ENCODE data around the gene MCC. TPM values are rescaled to one million over a fixed set of nuclear protein-coding genes. Genes with fewer than 3 reads are reported as not detected.
"Not testable (repeated sequence)": the region's sequence is repeated elsewhere in the genome, so short reads cannot be mapped to it uniquely, and the experiment has no call there.

Gene MCC
- polyA plus RNA-seq, 1 donor (not counting 4 experiments of a cell fraction or from before 2014, with no cell fraction given) = 24.6 TPM

GRCh38 chr5:113463032-113463431 lies 25.2 kb downstream of the MCC start:
- dilution Hi-C loops (cut with MboI; ENCODE audit: extremely low pct_ligation_motif_present, low sequenced_read_pairs) = no loop called here
- no peaks in the 10 kb centered on the region for H3K4me1 ChIP-seq (ENCODE audit: control insufficient read depth, extremely low read depth, insufficient read depth, low read length)
- TF ChIP-seq EZH2 (IDR thresholded peaks at IDR 0.05; ENCODE audit: low read length) (no peak), CTCF (optimal IDR thresholded peaks at IDR 0.05 in 1 of 3, IDR thresholded peaks at IDR 0.05 in 1 of 3, conservative IDR thresholded peaks at IDR 0.05 in 1 of 3; ENCODE audit: extremely low read depth in 1 of 3, insufficient read depth in 2 of 3, low read length in 3 of 3) (no peak)
- no peak overlapping the region for H2AFZ ChIP-seq (ENCODE audit: control insufficient read depth, low read length)
- no peaks in the 10 kb centered on the region for H3K9me1 ChIP-seq (ENCODE audit: control insufficient read depth, extremely low read depth, insufficient read depth, low read length)
- H3K9ac ChIP-seq (ENCODE audit: control insufficient read depth, extremely low read depth, insufficient read depth, low read length) = no peak overlapping the region
- no peak overlapping the region for H3K4me3 ChIP-seq (ENCODE audit: control insufficient read depth in 2 of 3, extremely low read depth in 1 of 3, insufficient read depth in 2 of 3, low read depth in 1 of 3, low read length in 3 of 3)
- H3K27me3 ChIP-seq (ENCODE audit: control insufficient read depth, extremely low read depth, insufficient read depth, low read length) = no peaks in the 10 kb centered on the region
- peaks cover 0 to 4% of the 10 kb centered on the region in 2 experiments for H3K36me3 ChIP-seq (ENCODE audit: control insufficient read depth in 2 of 2, extremely low read depth in 1 of 2, insufficient read depth in 2 of 2, low read length in 2 of 2)
- no peaks in the 10 kb centered on the region for H3K9me3 ChIP-seq (ENCODE audit: control insufficient read depth, low read depth, low read length)
- peak; percentile 26 for FAIRE-seq
- no peaks in the 10 kb centered on the region for H4K20me1 ChIP-seq (ENCODE audit: control insufficient read depth, extremely low read depth, insufficient read depth, low read length)
- H3K4me2 ChIP-seq (ENCODE audit: control insufficient read depth, extremely low read depth, insufficient read depth, low read depth, low read length) = no peak overlapping the region
- no peak overlapping the region for H3K27ac ChIP-seq (ENCODE audit: control insufficient read depth, insufficient read depth, low read length)
- H3K79me2 ChIP-seq (ENCODE audit: control insufficient read depth, insufficient read depth, low read length) = no peaks in the 10 kb centered on the region
- no peak for DNase-seq (ENCODE audit: low read depth, low spot score)

- DNase-seq (ENCODE audit: low read depth, low spot score); H3K9me1 ChIP-seq (ENCODE audit: control insufficient read depth, extremely low read depth, insufficient read depth, low read length); FAIRE-seq; H3K27me3 ChIP-seq (ENCODE audit: control insufficient read depth, extremely low read depth, insufficient read depth, low read length); dilution Hi-C loops (cut with MboI; ENCODE audit: extremely low pct_ligation_motif_present, low sequenced_read_pairs); H3K4me2 ChIP-seq (ENCODE audit: control insufficient read depth, extremely low read depth, insufficient read depth, low read depth, low read length); H3K36me3 ChIP-seq (ENCODE audit: control insufficient read depth in 2 of 2, extremely low read depth in 1 of 2, insufficient read depth in 2 of 2, low read length in 2 of 2); H3K9me3 ChIP-seq (ENCODE audit: control insufficient read depth, low read depth, low read length); H3K27ac ChIP-seq (ENCODE audit: control insufficient read depth, insufficient read depth, low read length); H3K4me3 ChIP-seq (ENCODE audit: control insufficient read depth in 2 of 3, extremely low read depth in 1 of 3, insufficient read depth in 2 of 3, low read depth in 1 of 3, low read length in 3 of 3); H4K20me1 ChIP-seq (ENCODE audit: control insufficient read depth, extremely low read depth, insufficient read depth, low read length); H3K79me2 ChIP-seq (ENCODE audit: control insufficient read depth, insufficient read depth, low read length); H2AFZ ChIP-seq (ENCODE audit: control insufficient read depth, low read length); H3K9ac ChIP-seq (ENCODE audit: control insufficient read depth, extremely low read depth, insufficient read depth, low read length); H3K4me1 ChIP-seq (ENCODE audit: control insufficient read depth, extremely low read depth, insufficient read depth, low read length): not testable (repeated sequence)
Observed at GRCh38 chr5:113457106-113457505, 31.1 kb downstream of the MCC start.

GRCh38 chr5:113452941-113453340 lies 35.3 kb downstream of the MCC start:
- H3K79me2 ChIP-seq (ENCODE audit: control insufficient read depth, insufficient read depth, low read length) = peaks cover 1% of the 10 kb centered on the region
- H2AFZ ChIP-seq (ENCODE audit: control insufficient read depth, low read length) = no peak overlapping the region
- peaks cover 0 to 4% of the 10 kb centered on the region in 2 experiments for H3K36me3 ChIP-seq (ENCODE audit: control insufficient read depth in 2 of 2, extremely low read depth in 1 of 2, insufficient read depth in 2 of 2, low read length in 2 of 2)
- no peak overlapping the region for H3K27ac ChIP-seq (ENCODE audit: control insufficient read depth, insufficient read depth, low read length)
- dilution Hi-C loops (cut with MboI; ENCODE audit: extremely low pct_ligation_motif_present, low sequenced_read_pairs) = no loop called here
- no peaks in the 10 kb centered on the region for H3K9me3 ChIP-seq (ENCODE audit: control insufficient read depth, low read depth, low read length)
- DNase-seq (ENCODE audit: low read depth, low spot score) (no peak), FAIRE-seq (peak; percentile 41)
- no peak overlapping the region for H3K4me2 ChIP-seq (ENCODE audit: control insufficient read depth, extremely low read depth, insufficient read depth, low read depth, low read length)
- no peaks in the 10 kb centered on the region for H3K9me1 ChIP-seq (ENCODE audit: control insufficient read depth, extremely low read depth, insufficient read depth, low read length)
- H3K9ac ChIP-seq (ENCODE audit: control insufficient read depth, extremely low read depth, insufficient read depth, low read length) = no peak overlapping the region
- peaks cover 9% of the 10 kb centered on the region for H3K4me1 ChIP-seq (ENCODE audit: control insufficient read depth, extremely low read depth, insufficient read depth, low read length)
- TF ChIP-seq EZH2 (IDR thresholded peaks at IDR 0.05; ENCODE audit: low read length) (no peak), CTCF (optimal IDR thresholded peaks at IDR 0.05 in 1 of 3, IDR thresholded peaks at IDR 0.05 in 1 of 3, conservative IDR thresholded peaks at IDR 0.05 in 1 of 3; ENCODE audit: extremely low read depth in 1 of 3, insufficient read depth in 2 of 3, low read length in 3 of 3) (no peak)
- H3K27me3 ChIP-seq (ENCODE audit: control insufficient read depth, extremely low read depth, insufficient read depth, low read length) = no peaks in the 10 kb centered on the region
- no peak overlapping the region for H3K4me3 ChIP-seq (ENCODE audit: control insufficient read depth in 2 of 3, extremely low read depth in 1 of 3, insufficient read depth in 2 of 3, low read depth in 1 of 3, low read length in 3 of 3)
- H4K20me1 ChIP-seq (ENCODE audit: control insufficient read depth, extremely low read depth, insufficient read depth, low read length) = no peaks in the 10 kb centered on the region
